Caki2 (cell line): Measurements from ENCODE around the gene ITGB3BP. TPM values are rescaled to one million over a fixed set of nuclear protein-coding genes. Genes with fewer than 3 reads are reported as not detected.
"Not testable (repeated sequence)": the region's sequence is repeated elsewhere in the genome, so short reads cannot be mapped to it uniquely, and the experiment has no call there.

Experiments used
- DNase-seq: peaks from one replicate; pipeline ENCODE4 v3.0.0-alpha.2; 2015; ENCODE audit warnings: low read depth
- in situ Hi-C: cut with HindIII; loops from 2 replicates; pipeline ENCODE4 v1.10.0; 2016; ENCODE audit warnings: low sequenced_read_pairs, low pct_unique_long_range_greater_than_20kb, mixed read lengths
- total RNA-seq: library from RNA; depleted of rRNA; stranded (reverse); fragments of >200 nt; shearing (Covaris generic); gene quantifications from 2 replicates; pipeline ENCODE4 v1.2.3, GENCODE V29; 2014; ENCODE audit warnings: low replicate concordance

ITGB3BP gene
- total RNA-seq, 1 experiment from 2014 or later: 47.5 TPM

DNA sequence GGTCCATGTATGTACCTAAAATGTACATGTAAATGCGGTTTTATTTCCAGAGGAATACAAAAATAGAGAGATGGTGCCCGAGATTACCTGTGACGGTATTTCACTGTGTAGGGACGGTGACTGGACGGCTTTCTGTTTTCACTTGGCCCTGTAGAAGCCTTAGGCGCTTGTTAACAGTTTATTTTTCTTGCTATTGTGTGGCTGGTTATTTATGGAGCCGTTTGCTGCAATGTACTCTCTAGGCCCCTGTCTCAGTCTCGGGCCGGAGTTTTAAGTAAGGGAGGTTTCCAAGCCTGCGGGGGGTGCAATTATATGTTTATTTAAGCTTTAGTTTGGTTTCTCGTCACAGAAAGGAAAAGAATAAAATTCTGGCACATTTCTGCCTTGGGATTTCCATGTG lies 713 bp upstream of the ITGB3BP start:
- in situ Hi-C loops: no loop called here
- no peak for DNase-seq

DNA sequence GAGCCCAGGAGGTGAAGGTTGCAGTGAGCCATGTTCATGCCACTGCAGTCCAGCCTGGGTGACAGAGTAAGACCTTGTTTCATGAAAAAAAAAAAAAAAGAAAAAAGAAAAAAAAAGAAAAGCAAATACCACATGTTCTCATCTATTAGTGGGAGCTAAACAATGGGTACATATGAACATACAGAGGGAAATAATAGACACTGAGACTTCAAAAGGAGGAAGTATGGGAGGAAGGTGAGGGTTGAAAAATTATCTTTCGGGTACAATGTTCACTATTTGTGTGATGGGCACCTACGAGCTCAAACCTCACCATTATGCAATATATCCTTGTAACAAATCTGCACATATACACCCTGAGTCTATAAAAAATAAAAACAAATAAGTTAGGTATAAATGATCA lies 6.4 kb downstream of the ITGB3BP start:
- in situ Hi-C loops: no loop called here
- DNase-seq: no peak

DNA sequence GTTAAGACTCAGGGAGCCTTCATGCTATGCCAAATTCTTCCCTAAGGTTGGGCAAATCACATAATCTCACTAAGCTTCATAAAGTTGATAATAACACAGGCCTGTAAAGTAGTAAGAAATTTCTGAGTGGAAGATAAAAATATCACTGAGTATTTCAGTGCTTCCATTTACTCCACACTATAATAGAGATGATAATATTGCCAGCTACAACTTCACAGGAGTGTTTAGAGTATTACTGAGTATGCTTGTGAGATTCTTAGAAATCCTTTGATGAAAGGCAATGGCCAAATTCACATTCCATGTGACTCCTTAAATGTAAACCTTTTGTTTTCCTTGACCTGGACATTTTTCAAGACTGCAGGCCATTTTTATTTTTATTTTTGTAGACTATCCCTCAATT lies 10.4 kb downstream of the ITGB3BP start:
- DNase-seq: no peak
- in situ Hi-C loops: no loop called here

DNA sequence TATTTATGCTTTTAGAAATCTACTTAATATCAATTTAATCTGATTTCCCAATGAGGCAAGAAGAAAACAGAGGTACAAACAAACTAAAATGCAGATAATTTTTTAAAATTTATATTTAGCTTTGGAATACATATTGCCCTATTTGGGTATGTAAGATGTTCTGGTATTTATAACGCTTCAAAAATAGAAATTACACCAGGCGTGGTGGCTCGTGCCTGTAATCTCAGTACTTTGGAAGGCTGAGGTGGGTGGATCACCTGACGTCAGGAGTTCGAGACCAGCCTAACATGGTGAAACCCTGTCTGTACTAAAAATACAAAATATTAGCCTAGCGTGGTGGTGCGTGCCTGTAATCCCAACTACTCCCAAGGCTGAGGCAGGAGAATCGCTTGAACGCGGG lies 13.3 kb downstream of the ITGB3BP start:
- in situ Hi-C loops: no loop called here
- DNase-seq: no peak

- in situ Hi-C loops: no loop called here
- no peak for DNase-seq
Observed at GRCh38 chr1:63506782-63507181, 16.2 kb downstream of the ITGB3BP start.

- in situ Hi-C loops: no loop called here
- DNase-seq: no peak
Observed at GRCh38 chr1:63501256-63501655, 21.8 kb downstream of the ITGB3BP start.

GRCh38 chr1:63498106-63498505 lies 24.9 kb downstream of the ITGB3BP start:
- in situ Hi-C loops: no loop called here
- no peak for DNase-seq

- DNase-seq: no peak
- in situ Hi-C loops: no loop called here
Observed at GRCh38 chr1:63497577-63497976, 25.4 kb downstream of the ITGB3BP start.

- in situ Hi-C loops: no loop called here
- DNase-seq: no peak
Observed at GRCh38 chr1:63487336-63488065, 35.5 kb downstream of the ITGB3BP start.

DNA sequence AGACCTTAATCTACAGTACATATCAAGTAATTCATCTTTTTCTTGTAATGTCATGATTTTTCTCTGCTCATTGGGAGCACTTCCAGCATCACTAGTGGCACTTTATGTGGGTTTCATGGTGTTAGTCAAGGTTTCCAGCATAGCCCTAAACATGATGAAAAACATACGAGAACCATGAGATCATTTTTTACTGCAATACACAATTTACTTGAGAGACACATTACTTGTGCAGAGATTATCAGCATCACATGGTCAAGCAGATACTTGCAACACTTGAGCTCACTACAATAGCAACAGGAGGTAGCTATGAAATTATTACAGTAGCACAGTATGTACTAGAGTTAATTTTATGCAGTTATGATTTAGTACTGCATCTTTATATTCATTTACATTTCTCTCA lies 36.4 kb downstream of the ITGB3BP start:
- in situ Hi-C loops: no loop called here
- no peak for DNase-seq

DNA sequence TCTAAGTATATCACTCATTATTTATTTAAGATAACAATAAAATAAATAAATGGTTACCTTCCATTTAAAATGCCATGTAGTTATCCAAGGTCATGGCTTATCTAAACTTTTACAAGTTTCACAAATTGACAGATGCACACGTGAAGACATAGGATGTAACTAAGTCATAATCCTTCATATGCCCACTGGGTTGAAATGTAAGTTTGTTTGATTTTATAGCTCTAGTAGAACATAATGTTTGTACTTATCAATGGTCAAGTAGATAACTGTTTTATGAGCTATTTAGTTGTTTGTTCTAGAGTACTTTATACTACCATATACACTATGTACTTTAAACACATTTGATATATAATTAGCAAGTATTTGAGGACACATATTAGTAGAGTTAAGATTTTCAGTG lies 43.0 kb downstream of the ITGB3BP start:
- in situ Hi-C loops: no loop called here
- DNase-seq: no peak

DNA sequence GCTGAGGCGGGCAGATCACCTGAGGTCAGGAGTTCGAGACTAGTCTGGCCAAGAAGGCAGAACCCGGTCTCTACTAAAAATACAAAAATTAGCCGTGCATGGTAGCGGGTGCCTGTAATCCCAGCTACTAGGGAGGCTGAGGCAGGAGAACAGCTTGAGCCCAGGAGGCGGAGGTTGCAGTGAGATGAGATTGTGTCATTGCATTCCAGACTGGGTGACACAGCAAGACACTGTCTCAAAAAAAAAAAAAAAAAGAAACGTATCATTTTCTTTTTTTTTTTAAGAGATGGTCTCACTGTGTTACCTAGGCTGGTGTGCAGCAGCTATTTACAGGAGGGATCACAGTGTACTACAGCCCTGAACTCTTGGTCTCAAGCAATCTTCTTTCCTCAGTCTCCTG lies 47.3 kb downstream of the ITGB3BP start:
- in situ Hi-C loops: no loop called here
- DNase-seq: no peak

- in situ Hi-C loops, DNase-seq: not testable (repeated sequence)
Observed at GRCh38 chr1:63468683-63469082, 54.3 kb downstream of the ITGB3BP start.

DNA sequence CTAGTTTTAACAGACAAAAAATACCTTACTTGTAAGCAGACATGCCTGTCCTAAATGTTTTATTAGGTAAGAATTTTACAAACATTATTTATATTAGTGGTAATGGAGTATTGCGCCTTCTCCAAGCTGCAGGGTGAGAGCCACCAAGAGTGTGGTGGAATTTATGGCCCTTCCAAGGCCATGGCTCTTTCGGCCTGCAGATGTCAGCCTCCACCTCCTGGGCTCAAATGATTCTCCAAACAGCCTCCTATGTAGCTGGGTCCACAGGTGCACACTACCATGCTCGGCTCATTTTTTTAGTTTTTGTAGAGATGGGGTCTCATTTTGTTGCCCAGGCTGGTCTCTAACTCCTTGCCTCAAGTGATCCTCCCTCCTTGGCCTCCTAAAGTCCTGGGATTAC lies 56.3 kb downstream of the ITGB3BP start:
- in situ Hi-C loops: no loop called here
- no peak for DNase-seq

GRCh38 chr1:63466181-63466580 lies 56.8 kb downstream of the ITGB3BP start:
- in situ Hi-C loops: no loop called here
- no peak for DNase-seq

DNA sequence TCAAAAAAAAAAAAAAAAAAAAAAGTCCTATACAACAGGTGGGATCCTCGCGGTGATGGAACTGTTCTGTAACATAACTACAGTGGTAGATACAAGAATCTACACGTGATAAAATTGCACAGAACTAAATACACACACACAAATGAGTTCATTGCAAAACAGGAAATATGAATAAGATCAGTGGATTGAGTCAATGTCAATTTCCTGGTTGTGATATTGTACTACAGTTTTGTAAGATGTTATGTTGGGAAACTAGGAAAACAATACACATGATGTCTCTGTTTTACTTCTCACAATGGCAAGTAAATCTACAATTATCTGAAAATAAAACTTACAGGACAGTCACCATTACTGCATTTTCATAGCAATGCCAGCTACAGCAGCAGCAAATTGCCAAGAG lies 59.8 kb downstream of the ITGB3BP start:
- DNase-seq: no peak
- in situ Hi-C loops: no loop called here

GRCh38 chr1:63461661-63462230 lies 61.3 kb downstream of the ITGB3BP start:
- in situ Hi-C loops: no loop called here
- DNase-seq: no peak

- in situ Hi-C loops: no loop called here
- no peak for DNase-seq
Observed at GRCh38 chr1:63458750-63459149, 64.3 kb downstream of the ITGB3BP start.

- in situ Hi-C loops: no loop called here
- DNase-seq: no peak
Observed at GRCh38 chr1:63454269-63454668, 68.8 kb downstream of the ITGB3BP start.

- in situ Hi-C loops: no loop called here
- DNase-seq: no peak
Observed at GRCh38 chr1:63453232-63453631, 69.8 kb downstream of the ITGB3BP start.
